Activated T-helper 2 cell treated with anti-CD3 and anti-CD28 coated beads, Interferon-gamma antibody, Interleukin-2, Interleukin-4, amounts not matched to agents 10 μg/mL and 5 μg/mL and 100 μg/mL, durations not matched to agents 14 hours and 24 hours and 36 hours (primary cell): ENCODE results near the gene ALDH1B1. TPM values are rescaled to one million over a fixed set of nuclear protein-coding genes. Genes with fewer than 3 reads are reported as not detected.
A peak's percentile ranks its signal among the peaks of the same experiment; 100 is the strongest.

Source experiments
- DNase-seq: peaks from one replicate; pipeline ENCODE4 v3.0.0; 2021; ENCODE audit warnings: low spot score
- H3K27ac Mint-ChIP-seq: one replicate; pipeline ENCODE4 v1.8.0; 2021; ENCODE audit warnings: mixed read lengths
- H3K27me3 Mint-ChIP-seq: one replicate; pipeline ENCODE4 v1.8.0; 2021; ENCODE audit warnings: low read depth, mixed read lengths
- H3K36me3 Mint-ChIP-seq: one replicate; pipeline ENCODE4 v1.8.0; 2021; ENCODE audit warnings: low read depth, mixed read lengths
- H3K4me1 Mint-ChIP-seq: one replicate; pipeline ENCODE4 v1.8.0; 2021; ENCODE audit warnings: low read depth, mixed read lengths
- H3K4me3 Mint-ChIP-seq: one replicate; pipeline ENCODE4 v1.8.0; 2021; ENCODE audit warnings: low read depth, mild to moderate bottlenecking, moderate library complexity, mixed read lengths
- H3K9me3 Mint-ChIP-seq: one replicate; pipeline ENCODE4 v1.8.0; 2021; ENCODE audit warnings: mixed read lengths
- intact Hi-C: fragments of 100-400 bp; cut with micrococcal nuclease; formaldehyde crosslinking; loops from one replicate; pipeline ENCODE4 v1.15.1; 2023
- total RNA-seq: library from RNA; stranded (reverse); gene quantifications from 2 replicates; pipeline ENCODE4 v1.2.3, GENCODE V29; 2022

ALDH1B1 gene
- 37.7 and 39.3 TPM in 2 replicates for total RNA-seq

- Mint-ChIP-seq H3K27ac (peak within 1 kb of the TSS; percentile 90), H3K27me3 (peaks cover 22% of the 10 kb centered on the region), H3K4me3 (peak within 1 kb of the TSS; percentile 96), H3K36me3 (peaks cover 27% of the 10 kb centered on the region), H3K4me1 (peaks cover 16% of the 10 kb centered on the region), H3K9me3 (no peaks in the 10 kb centered on the region)
- intact Hi-C loops = loop anchor here (5.0 to 10.0 kb wide), 2 partner anchors 328 to 490 kb away; partner anchors contain the start of genes SHB and SLC25A51
- peak; percentile 70 for DNase-seq
These were observed at the start of gene ALDH1B1 for GRCh38 chr9:38392235-38393127. Gene ALDH1B1, plus strand, starts transcription at chr9:38392702. Its CDS starts 3,047 bp downstream, at chr9:38395749.

GRCh38 chr9:38343037-38343436, 49.5 kb upstream of the ALDH1B1 start:
- no peak for DNase-seq
- no peak overlapping the region for H3K4me3 Mint-ChIP-seq
- no peaks in the 10 kb centered on the region for H3K36me3 Mint-ChIP-seq
- no peaks in the 10 kb centered on the region for H3K4me1 Mint-ChIP-seq
- no peaks in the 10 kb centered on the region for H3K9me3 Mint-ChIP-seq
- intact Hi-C loops = no loop called here
- H3K27ac Mint-ChIP-seq = no peak overlapping the region
- H3K27me3 Mint-ChIP-seq = no peaks in the 10 kb centered on the region

- no peaks in the 10 kb centered on the region for H3K36me3 Mint-ChIP-seq
These were observed 49.0 kb upstream of the ALDH1B1 start for GRCh38 chr9:38343552-38343951.

GRCh38 chr9:38344566-38345324, 47.8 kb upstream of the ALDH1B1 start:
- peaks cover 2% of the 10 kb centered on the region for H3K27me3 Mint-ChIP-seq
- no peaks in the 10 kb centered on the region for H3K36me3 Mint-ChIP-seq
- intact Hi-C loops = no loop called here
- H3K27ac Mint-ChIP-seq = no peak overlapping the region
- H3K4me3 Mint-ChIP-seq = no peak overlapping the region
- no peaks in the 10 kb centered on the region for H3K9me3 Mint-ChIP-seq
- no peak for DNase-seq
- H3K4me1 Mint-ChIP-seq = no peaks in the 10 kb centered on the region

More at GRCh38 chr9:38343552-38343951, 49.0 kb upstream of the ALDH1B1 start:
- no peak for DNase-seq
- Mint-ChIP-seq H3K4me3 (no peak overlapping the region), H3K4me1 (no peaks in the 10 kb centered on the region), H3K27me3 (peaks cover 2% of the 10 kb centered on the region), H3K9me3 (no peaks in the 10 kb centered on the region), H3K27ac (no peak overlapping the region)
- intact Hi-C loops = no loop called here

- no peak for DNase-seq
- peaks cover 5% of the 10 kb centered on the region for H3K27me3 Mint-ChIP-seq
- H3K27ac Mint-ChIP-seq = no peak overlapping the region
- intact Hi-C loops = no loop called here
- H3K36me3 Mint-ChIP-seq = no peaks in the 10 kb centered on the region
- H3K4me3 Mint-ChIP-seq = no peak overlapping the region
- H3K4me1 Mint-ChIP-seq = no peaks in the 10 kb centered on the region
- H3K9me3 Mint-ChIP-seq = no peaks in the 10 kb centered on the region
These were observed 46.4 kb upstream of the ALDH1B1 start for GRCh38 chr9:38345851-38346755.

GRCh38 chr9:38346811-38347210, 45.7 kb upstream of the ALDH1B1 start:
- no peak for DNase-seq
- Mint-ChIP-seq H3K4me1 (no peaks in the 10 kb centered on the region), H3K36me3 (no peaks in the 10 kb centered on the region), H3K9me3 (no peaks in the 10 kb centered on the region), H3K27ac (no peak overlapping the region), H3K4me3 (no peak overlapping the region), H3K27me3 (peaks cover 5% of the 10 kb centered on the region)
- intact Hi-C loops = no loop called here

- Mint-ChIP-seq H3K4me1 (no peaks in the 10 kb centered on the region), H3K27me3 (peaks cover 5% of the 10 kb centered on the region), H3K9me3 (no peaks in the 10 kb centered on the region), H3K36me3 (no peaks in the 10 kb centered on the region), H3K27ac (no peak overlapping the region), H3K4me3 (no peak overlapping the region)
- intact Hi-C loops = no loop called here
- no peak for DNase-seq
These were observed 45.2 kb upstream of the ALDH1B1 start for GRCh38 chr9:38347271-38347671.

- H3K27me3 Mint-ChIP-seq = peaks cover 5% of the 10 kb centered on the region
- DNase-seq = no peak
- intact Hi-C loops = no loop called here
- no peak overlapping the region for H3K4me3 Mint-ChIP-seq
- H3K9me3 Mint-ChIP-seq = no peaks in the 10 kb centered on the region
- no peaks in the 10 kb centered on the region for H3K4me1 Mint-ChIP-seq
- H3K27ac Mint-ChIP-seq = no peak overlapping the region
- H3K36me3 Mint-ChIP-seq = no peaks in the 10 kb centered on the region
These were observed 44.6 kb upstream of the ALDH1B1 start for GRCh38 chr9:38347946-38348345.

GRCh38 chr9:38350529-38350928, 42.0 kb upstream of the ALDH1B1 start:
- peaks cover 5% of the 10 kb centered on the region for H3K27me3 Mint-ChIP-seq
- H3K4me1 Mint-ChIP-seq = no peaks in the 10 kb centered on the region
- H3K36me3 Mint-ChIP-seq = no peaks in the 10 kb centered on the region
- H3K9me3 Mint-ChIP-seq = no peaks in the 10 kb centered on the region
- intact Hi-C loops = no loop called here
- DNase-seq = no peak
- no peak overlapping the region for H3K27ac Mint-ChIP-seq
- H3K4me3 Mint-ChIP-seq = no peak overlapping the region

GRCh38 chr9:38352530-38353328, 39.8 kb upstream of the ALDH1B1 start:
- no peak for DNase-seq
- Mint-ChIP-seq H3K27me3 (peaks cover 5% of the 10 kb centered on the region), H3K36me3 (no peaks in the 10 kb centered on the region), H3K4me3 (no peak overlapping the region), H3K27ac (no peak overlapping the region), H3K9me3 (no peaks in the 10 kb centered on the region), H3K4me1 (no peaks in the 10 kb centered on the region)
- intact Hi-C loops = no loop called here

- intact Hi-C loops = no loop called here
- Mint-ChIP-seq H3K9me3 (no peaks in the 10 kb centered on the region), H3K27me3 (peaks cover 1% of the 10 kb centered on the region), H3K4me3 (no peak overlapping the region), H3K27ac (no peak overlapping the region), H3K36me3 (no peaks in the 10 kb centered on the region), H3K4me1 (no peaks in the 10 kb centered on the region)
- no peak for DNase-seq
These were observed 37.4 kb upstream of the ALDH1B1 start for GRCh38 chr9:38355115-38355514.
